GM23338 (cell line): Measurements from ENCODE around the gene MCC. TPM values are rescaled to one million over a fixed set of nuclear protein-coding genes. Genes with fewer than 3 reads are reported as not detected.

ENCODE experiments used
- ATAC-seq: fragments of 200-7000 bp; cut with Tn5 transposase; 3 replicates; pipeline ENCODE4 v1.9.1; 2020
- DNase-seq: peaks from one replicate; pipeline ENCODE4 v3.0.0-alpha.2; 2015; ENCODE audit warnings: low spot score
- H2AFZ ChIP-seq: fragments of 200-600 bp; sonication (generic); 2 replicates; pipeline ENCODE4 v1.8.0; 2016; ENCODE audit warnings: antibody characterized with exemption, mild to moderate bottlenecking, moderate library complexity
- H3F3A ChIP-seq: fragments of 200-600 bp; sonication (generic); replicated peaks from 2 replicates; pipeline ENCODE4 v1.8.0; 2017; ENCODE audit warnings: antibody characterized with exemption, mixed run types, low read depth
- H3K27ac ChIP-seq: fragments of 200-600 bp; sonication (generic); 2 replicates; pipeline ENCODE4 v1.6.1; 2016; ENCODE audit warnings: low read depth
- H3K27me3 ChIP-seq: fragments of 200-600 bp; sonication (generic); 2 replicates; pipeline ENCODE4 v1.8.0; 2016; ENCODE audit warnings: mild to moderate bottlenecking, mixed run types, moderate library complexity; ENCODE audit not compliant: insufficient read depth
- H3K36me3 ChIP-seq: fragments of 200-600 bp; sonication (generic); 2 replicates; pipeline ENCODE4 v1.8.0; 2016; ENCODE audit warnings: mild to moderate bottlenecking; ENCODE audit not compliant: insufficient read depth
- H3K4me1 ChIP-seq: fragments of 200-600 bp; sonication (generic); 2 replicates; pipeline ENCODE4 v1.8.0; 2016; ENCODE audit warnings: mild to moderate bottlenecking, moderate library complexity; ENCODE audit not compliant: insufficient read depth
- H3K4me2 ChIP-seq: fragments of 200-600 bp; sonication (generic); 2 replicates; pipeline ENCODE4 v1.7.1; 2017; ENCODE audit warnings: mixed run types
- H3K4me3 ChIP-seq: fragments of 200-600 bp; sonication (generic); 2 replicates; pipeline ENCODE4 v1.6.1; 2016; ENCODE audit warnings: mixed run types
- H3K79me2 ChIP-seq: fragments of 200-600 bp; sonication (generic); replicated peaks from 2 replicates; pipeline ENCODE4 v1.8.0; 2017; ENCODE audit warnings: mild to moderate bottlenecking; ENCODE audit not compliant: insufficient read depth
- H3K9me2 ChIP-seq: fragments of 200-600 bp; sonication (generic); 2 replicates; pipeline ENCODE4 v1.8.0; 2017; ENCODE audit not compliant: insufficient read depth
- H4K20me1 ChIP-seq: fragments of 200-600 bp; sonication (generic); replicated peaks from 2 replicates; pipeline ENCODE4 v1.8.0; 2017; ENCODE audit warnings: mild to moderate bottlenecking; ENCODE audit not compliant: insufficient read depth
- H3K27ac Mint-ChIP-seq: 2 replicates; pipeline ENCODE4 v1.8.0; 2020; ENCODE audit warnings: inconsistent platforms, mild to moderate bottlenecking, moderate library complexity, mixed read lengths
- H3K27me3 Mint-ChIP-seq: 3 replicates; pipeline ENCODE4 v1.8.0; 2022; ENCODE audit warnings: low read depth, mild to moderate bottlenecking, moderate library complexity, mixed read lengths, inconsistent platforms; ENCODE audit not compliant: insufficient read depth, poor library complexity
- H3K36me3 Mint-ChIP-seq: 3 replicates; pipeline ENCODE4 v1.8.0; 2021; ENCODE audit warnings: low read depth, mild to moderate bottlenecking, inconsistent platforms, moderate library complexity, mixed read lengths
- H3K4me1 Mint-ChIP-seq: 3 replicates; pipeline ENCODE4 v1.8.0; 2020; ENCODE audit warnings: mild to moderate bottlenecking, inconsistent platforms, mixed read lengths
- H3K4me3 Mint-ChIP-seq: 3 replicates; pipeline ENCODE4 v1.8.0; 2021; ENCODE audit warnings: moderate library complexity, mild to moderate bottlenecking, inconsistent platforms, mixed read lengths
- H3K9me3 Mint-ChIP-seq: 3 replicates; pipeline ENCODE4 v1.8.0; 2020; ENCODE audit warnings: moderate library complexity, mild to moderate bottlenecking, inconsistent platforms, mixed read lengths
- CREB1 ChIP-seq: fragments of 250-450 bp; sonication (Bioruptor Pico); IDR thresholded peaks from 2 replicates; pipeline ENCODE4 v1.5.0; 2020; ENCODE audit warnings: low read depth, mild to moderate bottlenecking, moderate library complexity
- EZH2 ChIP-seq: fragments of 200-600 bp; sonication (generic); IDR thresholded peaks from one replicate; pipeline ENCODE4 v1.8.0; 2017; ENCODE audit warnings: antibody characterized with exemption, mild to moderate bottlenecking, low read depth; ENCODE audit not compliant: unreplicated experiment
- EZH2phosphoT487 ChIP-seq: fragments of 200-600 bp; sonication (generic); IDR thresholded peaks from one replicate; pipeline ENCODE4 v1.8.1; 2018; ENCODE audit warnings: antibody characterized with exemption; ENCODE audit not compliant: unreplicated experiment
- JUNB ChIP-seq: IDR thresholded peaks from one replicate; pipeline ENCODE4 v1.6.1; 2016; ENCODE audit warnings: antibody characterized with exemption; ENCODE audit not compliant: unreplicated experiment
- NANOG ChIP-seq: IDR thresholded peaks from 2 replicates; pipeline ENCODE4 v1.6.1; 2016; ENCODE audit warnings: antibody characterized with exemption, borderline replicate concordance
- POLR2AphosphoS5 ChIP-seq: IDR thresholded peaks from 2 replicates; pipeline ENCODE4 v1.6.1; 2016; ENCODE audit warnings: antibody characterized with exemption, low read depth
- STAT1 ChIP-seq: IDR thresholded peaks from one replicate; pipeline ENCODE4 v1.6.1; 2016; ENCODE audit warnings: antibody characterized with exemption; ENCODE audit not compliant: unreplicated experiment
- ZNF114 ChIP-seq: fragments of 250-450 bp; sonication (Bioruptor Pico); IDR thresholded peaks from 2 replicates; pipeline ENCODE4 v1.5.0; 2020; ENCODE audit warnings: mild to moderate bottlenecking, moderate library complexity
- ZNF331 ChIP-seq: fragments of 250-450 bp; sonication (Bioruptor Pico); IDR thresholded peaks from 2 replicates; pipeline ENCODE4 v1.5.0; 2020; ENCODE audit warnings: low read depth, mild to moderate bottlenecking, moderate library complexity
- polyA plus RNA-seq: library from polyadenylated mRNA; unstranded; fragments of >200 nt; fragmentation: Nextera tagmentation; extraction: Ambion mirVana; gene quantifications from 2 replicates; pipeline ENCODE4 v1.2.1, GENCODE V29; 2016
- total RNA-seq: library from RNA; depleted of rRNA; stranded (reverse); fragments of >200 nt; shearing (Covaris generic); gene quantifications from 2 replicates; pipeline ENCODE4 v1.2.3, GENCODE V29; 2014
- TF ChIP-seq, protein P1 (sequence below): fragments of 250-450 bp; sonication (Bioruptor Pico); IDR thresholded peaks from 2 replicates; pipeline ENCODE4 v1.5.0; 2020; ENCODE audit warnings: mild to moderate bottlenecking, moderate library complexity
- TF ChIP-seq, protein P2 (sequence below): IDR thresholded peaks from 2 replicates; pipeline ENCODE4 v1.6.1; 2016; ENCODE audit warnings: antibody characterized with exemption
- TF ChIP-seq, protein P3 (sequence below): IDR thresholded peaks from one replicate; pipeline ENCODE4 v1.6.1; 2018; ENCODE audit warnings: antibody characterized with exemption; ENCODE audit not compliant: unreplicated experiment
- TF ChIP-seq, protein P4 (sequence below), 2 experiments: fragments of 200-600 bp in 1 of 2; sonication (generic) in 1 of 2; conservative IDR thresholded peaks; 2 replicates each; pipeline versions ENCODE4 v1.5.1 to v1.6.1; 2016 to 2017; ENCODE audit warnings: antibody characterized with exemption in 2 of 2, low read depth in 2 of 2, mild to moderate bottlenecking in 2 of 2, moderate library complexity in 1 of 2

Gene MCC
- total and polyA plus RNA-seq, 2 experiments from 2014 or later, result 3.8 to 10.1 TPM

DNA sequence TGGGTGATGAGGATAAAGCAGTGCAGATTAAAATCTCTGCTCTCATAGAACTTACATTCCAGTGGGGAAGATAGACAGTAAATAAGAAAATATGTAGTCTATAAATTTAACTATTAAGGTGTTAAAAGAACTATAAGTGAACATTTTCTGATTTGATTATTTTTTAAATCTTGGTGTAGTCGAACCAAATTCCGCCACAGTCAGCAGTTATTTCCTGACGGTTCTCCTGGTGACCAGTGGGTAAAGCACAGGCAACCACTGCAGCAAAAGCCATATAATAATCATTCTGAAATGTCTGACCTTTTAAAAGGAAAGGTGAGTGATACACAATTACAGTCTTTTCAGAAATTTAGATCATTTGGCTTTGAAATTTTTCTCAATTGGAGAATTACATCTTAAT lies 484.5 kb downstream of the MCC start (continued):
- no peak for TF ChIP-seq ZNF114 (CRISPR knock-in tag)
- TF ChIP-seq JUNB, result no peak
- TF ChIP-seq CREB1 (CRISPR knock-in tag), result no peak
- TF ChIP-seq EZH2phosphoT487, result no peak

DNA sequence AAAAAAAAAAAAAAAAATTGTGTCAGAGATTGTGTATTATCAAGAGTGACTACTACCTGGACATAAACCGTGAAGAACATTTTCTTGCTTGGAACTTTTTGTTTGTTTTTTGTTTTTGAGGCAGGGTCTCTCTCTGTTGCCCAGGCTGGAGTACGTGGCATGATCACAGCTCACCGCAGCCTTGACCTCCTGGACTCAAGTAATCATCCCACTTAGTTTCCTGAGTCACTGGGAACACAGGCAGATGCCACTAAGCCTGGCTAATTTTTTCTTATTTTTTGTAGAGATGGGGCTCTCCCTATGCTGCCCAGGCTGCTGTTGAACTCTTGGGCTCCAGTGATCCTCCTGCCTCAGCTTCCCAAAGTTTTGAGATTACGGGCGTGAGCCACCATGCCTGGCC lies 485.8 kb downstream of the MCC start:
- Histone ChIP-seq H3K79me2 (peaks cover 28% of the 10 kb centered on the region), H3K9me2 (no peaks in the 10 kb centered on the region), H3K4me3 (no peak overlapping the region), H4K20me1 (peaks cover 6% of the 10 kb centered on the region; the same call in 1 of the 2 replicates), H3K27me3 (no peaks in the 10 kb centered on the region), H3K4me1 (peaks cover 4% of the 10 kb centered on the region), H3K36me3 (peaks cover 41% of the 10 kb centered on the region; the same call in 1 of the 2 replicates), H3K27ac (no peak overlapping the region), H3F3A (no peaks in the 10 kb centered on the region), H2AFZ (no peak overlapping the region), H3K4me2 (no peak overlapping the region)
- peaks cover 10% of the 10 kb centered on the region for H3K4me1 Mint-ChIP-seq
- H3K27ac Mint-ChIP-seq, result no peak overlapping the region
- no peak for DNase-seq
- peaks cover 56% of the 10 kb centered on the region for H3K36me3 Mint-ChIP-seq
- H3K9me3 Mint-ChIP-seq, result no peaks in the 10 kb centered on the region
- TF ChIP-seq EZH2 (no peak), JUNB (no peak), EZH2phosphoT487 (no peak), POLR2AphosphoS5 (no peak), ZNF331 (CRISPR knock-in tag) (no peak), NANOG (no peak), CREB1 (CRISPR knock-in tag) (no peak), ZNF114 (CRISPR knock-in tag) (no peak), STAT1 (no peak)
- TF ChIP-seq, protein P1, sequence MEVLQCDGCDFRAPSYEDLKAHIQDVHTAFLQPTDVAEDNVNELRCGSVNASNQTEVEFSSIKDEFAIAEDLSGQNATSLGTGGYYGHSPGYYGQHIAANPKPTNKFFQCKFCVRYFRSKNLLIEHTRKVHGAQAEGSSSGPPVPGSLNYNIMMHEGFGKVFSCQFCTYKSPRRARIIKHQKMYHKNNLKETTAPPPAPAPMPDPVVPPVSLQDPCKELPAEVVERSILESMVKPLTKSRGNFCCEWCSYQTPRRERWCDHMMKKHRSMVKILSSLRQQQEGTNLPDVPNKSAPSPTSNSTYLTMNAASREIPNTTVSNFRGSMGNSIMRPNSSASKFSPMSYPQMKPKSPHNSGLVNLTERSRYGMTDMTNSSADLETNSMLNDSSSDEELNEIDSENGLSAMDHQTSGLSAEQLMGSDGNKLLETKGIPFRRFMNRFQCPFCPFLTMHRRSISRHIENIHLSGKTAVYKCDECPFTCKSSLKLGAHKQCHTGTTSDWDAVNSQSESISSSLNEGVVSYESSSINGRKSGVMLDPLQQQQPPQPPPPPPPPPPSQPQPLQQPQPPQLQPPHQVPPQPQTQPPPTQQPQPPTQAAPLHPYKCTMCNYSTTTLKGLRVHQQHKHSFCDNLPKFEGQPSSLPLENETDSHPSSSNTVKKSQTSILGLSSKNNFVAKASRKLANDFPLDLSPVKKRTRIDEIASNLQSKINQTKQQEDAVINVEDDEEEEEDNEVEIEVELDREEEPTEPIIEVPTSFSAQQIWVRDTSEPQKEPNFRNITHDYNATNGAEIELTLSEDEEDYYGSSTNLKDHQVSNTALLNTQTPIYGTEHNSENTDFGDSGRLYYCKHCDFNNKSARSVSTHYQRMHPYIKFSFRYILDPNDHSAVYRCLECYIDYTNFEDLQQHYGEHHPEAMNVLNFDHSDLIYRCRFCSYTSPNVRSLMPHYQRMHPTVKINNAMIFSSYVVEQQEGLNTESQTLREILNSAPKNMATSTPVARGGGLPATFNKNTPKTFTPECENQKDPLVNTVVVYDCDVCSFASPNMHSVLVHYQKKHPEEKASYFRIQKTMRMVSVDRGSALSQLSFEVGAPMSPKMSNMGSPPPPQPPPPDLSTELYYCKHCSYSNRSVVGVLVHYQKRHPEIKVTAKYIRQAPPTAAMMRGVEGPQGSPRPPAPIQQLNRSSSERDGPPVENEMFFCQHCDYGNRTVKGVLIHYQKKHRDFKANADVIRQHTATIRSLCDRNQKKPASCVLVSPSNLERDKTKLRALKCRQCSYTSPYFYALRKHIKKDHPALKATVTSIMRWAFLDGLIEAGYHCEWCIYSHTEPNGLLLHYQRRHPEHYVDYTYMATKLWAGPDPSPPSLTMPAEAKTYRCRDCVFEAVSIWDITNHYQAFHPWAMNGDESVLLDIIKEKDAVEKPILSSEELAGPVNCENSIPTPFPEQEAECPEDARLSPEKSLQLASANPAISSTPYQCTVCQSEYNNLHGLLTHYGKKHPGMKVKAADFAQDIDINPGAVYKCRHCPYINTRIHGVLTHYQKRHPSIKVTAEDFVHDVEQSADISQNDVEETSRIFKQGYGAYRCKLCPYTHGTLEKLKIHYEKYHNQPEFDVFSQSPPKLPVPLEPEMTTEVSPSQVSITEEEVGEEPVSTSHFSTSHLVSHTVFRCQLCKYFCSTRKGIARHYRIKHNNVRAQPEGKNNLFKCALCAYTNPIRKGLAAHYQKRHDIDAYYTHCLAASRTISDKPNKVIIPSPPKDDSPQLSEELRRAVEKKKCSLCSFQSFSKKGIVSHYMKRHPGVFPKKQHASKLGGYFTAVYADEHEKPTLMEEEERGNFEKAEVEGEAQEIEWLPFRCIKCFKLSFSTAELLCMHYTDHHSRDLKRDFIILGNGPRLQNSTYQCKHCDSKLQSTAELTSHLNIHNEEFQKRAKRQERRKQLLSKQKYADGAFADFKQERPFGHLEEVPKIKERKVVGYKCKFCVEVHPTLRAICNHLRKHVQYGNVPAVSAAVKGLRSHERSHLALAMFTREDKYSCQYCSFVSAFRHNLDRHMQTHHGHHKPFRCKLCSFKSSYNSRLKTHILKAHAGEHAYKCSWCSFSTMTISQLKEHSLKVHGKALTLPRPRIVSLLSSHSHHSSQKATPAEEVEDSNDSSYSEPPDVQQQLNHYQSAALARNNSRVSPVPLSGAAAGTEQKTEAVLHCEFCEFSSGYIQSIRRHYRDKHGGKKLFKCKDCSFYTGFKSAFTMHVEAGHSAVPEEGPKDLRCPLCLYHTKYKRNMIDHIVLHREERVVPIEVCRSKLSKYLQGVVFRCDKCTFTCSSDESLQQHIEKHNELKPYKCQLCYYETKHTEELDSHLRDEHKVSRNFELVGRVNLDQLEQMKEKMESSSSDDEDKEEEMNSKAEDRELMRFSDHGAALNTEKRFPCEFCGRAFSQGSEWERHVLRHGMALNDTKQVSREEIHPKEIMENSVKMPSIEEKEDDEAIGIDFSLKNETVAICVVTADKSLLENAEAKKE (CRISPR knock-in tag), result no peak
- TF ChIP-seq, protein P2, sequence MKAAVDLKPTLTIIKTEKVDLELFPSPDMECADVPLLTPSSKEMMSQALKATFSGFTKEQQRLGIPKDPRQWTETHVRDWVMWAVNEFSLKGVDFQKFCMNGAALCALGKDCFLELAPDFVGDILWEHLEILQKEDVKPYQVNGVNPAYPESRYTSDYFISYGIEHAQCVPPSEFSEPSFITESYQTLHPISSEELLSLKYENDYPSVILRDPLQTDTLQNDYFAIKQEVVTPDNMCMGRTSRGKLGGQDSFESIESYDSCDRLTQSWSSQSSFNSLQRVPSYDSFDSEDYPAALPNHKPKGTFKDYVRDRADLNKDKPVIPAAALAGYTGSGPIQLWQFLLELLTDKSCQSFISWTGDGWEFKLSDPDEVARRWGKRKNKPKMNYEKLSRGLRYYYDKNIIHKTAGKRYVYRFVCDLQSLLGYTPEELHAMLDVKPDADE, result no peak
- TF ChIP-seq, protein P3, sequence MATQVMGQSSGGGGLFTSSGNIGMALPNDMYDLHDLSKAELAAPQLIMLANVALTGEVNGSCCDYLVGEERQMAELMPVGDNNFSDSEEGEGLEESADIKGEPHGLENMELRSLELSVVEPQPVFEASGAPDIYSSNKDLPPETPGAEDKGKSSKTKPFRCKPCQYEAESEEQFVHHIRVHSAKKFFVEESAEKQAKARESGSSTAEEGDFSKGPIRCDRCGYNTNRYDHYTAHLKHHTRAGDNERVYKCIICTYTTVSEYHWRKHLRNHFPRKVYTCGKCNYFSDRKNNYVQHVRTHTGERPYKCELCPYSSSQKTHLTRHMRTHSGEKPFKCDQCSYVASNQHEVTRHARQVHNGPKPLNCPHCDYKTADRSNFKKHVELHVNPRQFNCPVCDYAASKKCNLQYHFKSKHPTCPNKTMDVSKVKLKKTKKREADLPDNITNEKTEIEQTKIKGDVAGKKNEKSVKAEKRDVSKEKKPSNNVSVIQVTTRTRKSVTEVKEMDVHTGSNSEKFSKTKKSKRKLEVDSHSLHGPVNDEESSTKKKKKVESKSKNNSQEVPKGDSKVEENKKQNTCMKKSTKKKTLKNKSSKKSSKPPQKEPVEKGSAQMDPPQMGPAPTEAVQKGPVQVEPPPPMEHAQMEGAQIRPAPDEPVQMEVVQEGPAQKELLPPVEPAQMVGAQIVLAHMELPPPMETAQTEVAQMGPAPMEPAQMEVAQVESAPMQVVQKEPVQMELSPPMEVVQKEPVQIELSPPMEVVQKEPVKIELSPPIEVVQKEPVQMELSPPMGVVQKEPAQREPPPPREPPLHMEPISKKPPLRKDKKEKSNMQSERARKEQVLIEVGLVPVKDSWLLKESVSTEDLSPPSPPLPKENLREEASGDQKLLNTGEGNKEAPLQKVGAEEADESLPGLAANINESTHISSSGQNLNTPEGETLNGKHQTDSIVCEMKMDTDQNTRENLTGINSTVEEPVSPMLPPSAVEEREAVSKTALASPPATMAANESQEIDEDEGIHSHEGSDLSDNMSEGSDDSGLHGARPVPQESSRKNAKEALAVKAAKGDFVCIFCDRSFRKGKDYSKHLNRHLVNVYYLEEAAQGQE, result no peak
- TF ChIP-seq, protein P4, sequence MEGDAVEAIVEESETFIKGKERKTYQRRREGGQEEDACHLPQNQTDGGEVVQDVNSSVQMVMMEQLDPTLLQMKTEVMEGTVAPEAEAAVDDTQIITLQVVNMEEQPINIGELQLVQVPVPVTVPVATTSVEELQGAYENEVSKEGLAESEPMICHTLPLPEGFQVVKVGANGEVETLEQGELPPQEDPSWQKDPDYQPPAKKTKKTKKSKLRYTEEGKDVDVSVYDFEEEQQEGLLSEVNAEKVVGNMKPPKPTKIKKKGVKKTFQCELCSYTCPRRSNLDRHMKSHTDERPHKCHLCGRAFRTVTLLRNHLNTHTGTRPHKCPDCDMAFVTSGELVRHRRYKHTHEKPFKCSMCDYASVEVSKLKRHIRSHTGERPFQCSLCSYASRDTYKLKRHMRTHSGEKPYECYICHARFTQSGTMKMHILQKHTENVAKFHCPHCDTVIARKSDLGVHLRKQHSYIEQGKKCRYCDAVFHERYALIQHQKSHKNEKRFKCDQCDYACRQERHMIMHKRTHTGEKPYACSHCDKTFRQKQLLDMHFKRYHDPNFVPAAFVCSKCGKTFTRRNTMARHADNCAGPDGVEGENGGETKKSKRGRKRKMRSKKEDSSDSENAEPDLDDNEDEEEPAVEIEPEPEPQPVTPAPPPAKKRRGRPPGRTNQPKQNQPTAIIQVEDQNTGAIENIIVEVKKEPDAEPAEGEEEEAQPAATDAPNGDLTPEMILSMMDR (conservative IDR thresholded peaks at IDR 0.05; ENCODE audit: low read depth in 2 of 2), result no peak
- no peak overlapping the region for H3K4me3 Mint-ChIP-seq
- ATAC-seq, result no peak
- H3K27me3 Mint-ChIP-seq, result peaks cover 4% of the 10 kb centered on the region
